ENCODE results near the gene CNN3.

DNA sequence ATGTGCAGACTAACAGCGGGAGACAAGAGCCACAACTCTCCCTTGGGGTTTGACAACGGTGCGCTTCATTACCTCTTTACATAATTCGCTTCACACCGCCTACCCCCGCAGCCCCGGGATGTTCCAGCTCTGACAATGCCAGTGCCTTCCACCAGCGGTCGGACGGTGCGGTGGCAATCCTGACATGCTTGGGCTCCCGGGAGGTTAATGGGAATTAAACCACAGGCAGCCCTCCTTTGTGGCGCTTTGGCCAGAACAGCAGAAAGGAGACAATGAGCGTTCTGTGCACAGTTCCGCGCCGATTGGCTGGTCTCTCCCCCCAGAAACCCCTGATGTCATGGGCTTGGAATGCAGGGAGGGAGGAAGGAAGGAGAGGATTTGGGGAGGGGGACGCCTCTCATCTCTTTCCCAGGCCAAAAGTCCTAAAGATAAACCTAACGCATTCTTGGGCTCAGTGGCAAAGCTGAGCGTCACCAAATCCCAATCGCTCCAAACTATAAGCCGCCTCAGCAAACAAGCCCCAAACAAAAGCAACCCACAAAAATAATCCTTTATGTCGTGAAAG is 1.3 kb downstream of the CNN3 start:
- TF ChIP-seq POLR2A (IDR thresholded peaks at IDR 0.05; ENCODE audit: low read length) (no peak), GATA1 (IDR thresholded peaks at IDR 0.05; ENCODE audit: low read depth, low read length) (no peak)

All from erythroblast (primary cell).